GM19467 (cell line): ENCODE data around the gene STAP2.
A peak's percentile ranks its signal among the peaks of the same experiment; 100 is the strongest.

ENCODE experiments used
- ATAC-seq: cut with Tn5 transposase; IDR thresholded peaks from one replicate; pipeline ENCODE4 v1.9.1; 2021; ENCODE audit warnings: mild to moderate bottlenecking, moderate library complexity; ENCODE audit not compliant: unreplicated experiment

The STAP2 gene

DNA sequence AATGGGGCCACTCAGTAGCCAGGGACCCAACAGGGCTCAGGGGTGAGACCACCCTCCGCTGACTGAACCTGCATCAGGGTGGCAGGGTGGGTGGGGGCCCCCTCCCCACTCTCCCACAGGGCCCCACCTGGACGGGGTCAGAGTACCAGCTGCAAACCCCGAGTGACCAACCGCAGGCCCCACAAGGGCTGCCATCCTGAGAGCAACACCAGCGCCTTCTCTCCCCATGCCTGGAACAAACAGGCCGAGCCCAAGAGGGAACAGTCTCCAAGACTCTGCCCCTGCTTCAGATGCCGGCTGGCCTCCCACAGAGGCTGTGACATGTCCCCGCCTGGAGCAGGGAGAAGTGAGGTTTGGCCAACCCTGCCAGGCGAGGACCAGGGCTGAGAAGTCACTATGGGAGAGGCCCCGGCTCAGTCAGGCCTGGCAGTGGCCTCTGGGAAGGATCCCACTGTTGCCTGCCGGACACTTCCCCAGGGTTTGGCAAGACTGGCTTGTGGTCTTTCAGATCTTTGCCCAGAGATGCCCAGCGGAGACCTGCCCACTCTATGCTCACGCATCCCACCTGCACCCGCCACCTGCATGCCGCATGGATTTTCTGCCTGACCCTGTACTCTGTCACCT, 31.9 kb upstream of the STAP2 start:
- ATAC-seq, result no peak

DNA sequence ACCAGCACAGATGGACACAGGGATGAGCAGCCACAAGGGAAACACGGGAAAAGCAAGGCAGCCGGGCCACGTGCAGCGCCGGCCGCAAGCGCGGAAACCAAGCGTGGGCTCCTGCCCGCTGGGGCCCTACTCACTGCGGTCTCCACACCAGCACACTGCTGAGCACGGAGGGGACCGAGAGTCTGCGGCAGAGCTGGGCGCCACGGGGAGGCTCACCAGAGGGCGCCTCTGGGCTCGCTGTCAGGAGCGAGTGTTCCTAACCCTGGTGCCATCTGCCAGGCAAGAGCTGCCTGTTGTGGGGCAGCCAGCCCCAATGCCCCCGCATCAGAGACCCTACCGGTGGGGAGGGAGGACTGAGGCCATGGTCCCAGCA, 31.2 kb upstream of the STAP2 start:
- ATAC-seq, result no peak

DNA sequence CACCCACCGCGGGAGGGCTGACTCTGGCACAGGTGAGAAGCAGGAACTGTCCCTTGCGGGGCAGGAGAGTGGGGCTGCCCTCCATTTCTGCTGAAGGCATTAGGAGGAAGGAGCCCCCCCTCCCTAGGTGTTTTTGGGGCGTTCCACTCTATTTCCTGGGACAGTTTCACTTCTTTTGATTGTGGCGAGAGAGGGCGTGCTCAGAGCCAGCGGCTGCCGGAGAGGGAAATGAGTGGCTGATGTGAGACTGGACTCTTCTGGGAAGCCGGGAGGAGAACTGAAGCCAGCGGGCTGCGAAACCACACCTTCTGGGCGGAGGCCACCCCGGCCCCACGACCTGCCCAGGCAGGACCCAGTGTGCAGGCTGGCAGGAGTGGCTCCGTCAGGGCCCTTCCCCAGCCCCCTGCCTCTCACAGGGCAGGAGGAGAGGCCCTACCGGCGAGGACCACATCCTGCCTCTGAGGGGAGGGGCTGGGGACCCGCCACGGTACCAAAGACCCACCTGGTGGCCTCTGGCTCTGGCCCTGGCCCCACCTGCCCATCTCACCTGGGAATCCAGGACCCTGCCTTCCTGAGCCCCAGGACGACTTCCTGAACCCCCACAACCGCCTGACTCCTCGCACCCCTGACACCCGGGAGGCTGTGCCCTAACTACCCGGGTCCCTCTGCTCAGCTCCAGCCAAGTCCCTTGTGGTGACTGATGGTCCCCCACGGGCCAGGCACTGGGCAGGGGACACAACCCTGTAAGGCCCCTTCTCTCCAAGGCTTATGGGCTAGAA, 30.7 kb upstream of the STAP2 start:
- ATAC-seq, result peak; percentile 50

DNA sequence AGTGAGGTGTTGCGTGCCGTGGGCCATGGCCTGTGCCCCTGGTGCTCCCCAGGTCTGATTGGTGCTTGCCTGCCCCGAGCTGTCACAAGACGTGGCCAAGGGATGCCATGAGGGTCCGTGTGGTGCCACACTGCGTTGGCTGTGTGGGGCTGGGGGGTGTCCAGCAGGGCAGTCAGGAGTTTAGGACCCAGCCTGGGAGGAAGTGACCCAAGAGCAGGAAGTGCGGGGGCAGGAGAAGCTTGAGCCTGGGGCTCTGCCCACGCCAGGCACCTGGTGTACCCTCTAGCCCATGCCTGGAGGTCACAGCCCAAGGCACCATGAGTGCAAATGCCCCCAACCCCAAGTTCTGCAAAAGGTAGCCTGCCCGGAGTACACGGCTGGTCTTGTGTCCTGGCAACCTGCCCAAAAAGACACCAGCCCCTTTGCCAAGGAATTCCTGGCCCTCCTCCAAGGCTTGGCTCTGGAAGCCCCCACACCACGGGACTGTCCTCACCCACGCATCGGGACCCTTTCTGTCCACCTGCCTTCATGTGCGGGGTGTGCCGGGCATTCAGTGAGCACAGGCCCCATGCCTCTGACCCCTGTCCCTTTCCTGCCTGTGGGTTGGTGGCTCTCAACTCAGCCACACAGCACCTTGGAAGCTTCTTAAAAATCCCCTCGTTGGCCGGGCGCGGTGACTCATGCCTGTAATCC, 29.6 kb upstream of the STAP2 start:
- ATAC-seq, result no peak

DNA sequence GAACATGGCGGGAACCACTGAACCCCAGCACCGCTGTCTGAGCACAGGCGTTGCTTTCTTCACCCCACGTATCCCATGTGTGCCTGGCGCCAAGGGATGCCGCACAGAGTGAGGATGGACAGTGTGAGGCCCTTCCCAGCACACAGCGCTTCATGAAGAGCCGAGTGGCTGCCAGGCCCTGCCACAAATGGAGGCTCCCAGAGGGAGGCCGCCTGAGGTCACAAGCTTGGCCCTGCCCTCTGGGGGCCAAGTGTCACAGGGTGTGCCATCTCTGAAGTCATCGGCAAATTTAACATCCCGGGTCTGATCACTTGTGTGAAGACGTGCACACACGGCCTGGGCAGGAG, 29.1 kb upstream of the STAP2 start:
- ATAC-seq, result no peak

DNA sequence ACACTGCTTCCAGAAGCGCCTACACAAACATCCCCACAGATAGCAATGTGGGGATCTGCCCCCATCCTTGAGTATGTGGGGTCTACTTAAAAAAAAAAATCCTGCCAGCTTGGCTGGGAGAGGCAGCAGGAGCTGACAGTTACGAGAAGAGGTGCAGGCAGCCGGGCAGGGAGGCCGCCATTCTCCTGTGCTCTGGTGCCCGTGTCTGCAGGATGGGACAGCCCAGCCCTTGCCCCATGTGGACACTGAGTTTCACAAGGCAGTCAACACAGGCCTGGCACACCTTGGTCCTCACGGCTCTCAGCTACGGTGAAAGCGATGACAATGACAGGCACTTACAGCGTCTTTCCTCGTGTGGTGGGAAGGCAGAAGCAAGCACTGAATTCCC, 28.7 kb upstream of the STAP2 start:
- no peak for ATAC-seq

DNA sequence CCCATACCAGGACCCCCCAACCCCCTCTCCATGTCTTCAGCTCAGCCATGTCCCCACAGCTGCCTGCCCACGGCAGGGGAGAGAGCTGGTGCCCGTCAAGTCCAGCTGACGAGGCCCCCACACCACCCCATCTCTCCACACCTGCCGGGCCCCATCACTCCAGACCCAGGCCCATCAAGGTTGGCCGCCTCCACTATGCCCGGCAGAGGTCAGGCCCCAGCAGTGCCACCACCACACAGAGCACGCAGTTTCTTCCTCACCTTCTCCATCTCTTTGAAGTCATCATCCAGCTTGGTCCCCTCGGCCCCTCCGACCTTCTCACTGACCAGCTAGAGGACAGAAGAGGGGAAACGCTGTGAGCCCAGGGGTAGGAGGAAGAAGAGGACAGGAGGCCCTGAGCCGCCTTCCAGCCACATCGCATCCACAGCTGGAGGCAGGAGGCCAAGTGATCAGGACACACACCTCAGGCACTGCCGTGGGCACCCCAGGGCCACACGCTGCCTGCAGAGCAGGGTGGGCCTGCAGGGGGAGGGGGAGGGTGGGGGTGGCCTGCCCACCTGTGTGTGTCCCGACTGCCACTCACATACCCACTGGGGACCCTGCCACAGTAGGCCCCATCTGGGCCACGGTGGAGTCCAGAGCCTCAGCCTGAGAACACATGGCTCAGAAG, 28.2 kb upstream of the STAP2 start:
- no peak for ATAC-seq

DNA sequence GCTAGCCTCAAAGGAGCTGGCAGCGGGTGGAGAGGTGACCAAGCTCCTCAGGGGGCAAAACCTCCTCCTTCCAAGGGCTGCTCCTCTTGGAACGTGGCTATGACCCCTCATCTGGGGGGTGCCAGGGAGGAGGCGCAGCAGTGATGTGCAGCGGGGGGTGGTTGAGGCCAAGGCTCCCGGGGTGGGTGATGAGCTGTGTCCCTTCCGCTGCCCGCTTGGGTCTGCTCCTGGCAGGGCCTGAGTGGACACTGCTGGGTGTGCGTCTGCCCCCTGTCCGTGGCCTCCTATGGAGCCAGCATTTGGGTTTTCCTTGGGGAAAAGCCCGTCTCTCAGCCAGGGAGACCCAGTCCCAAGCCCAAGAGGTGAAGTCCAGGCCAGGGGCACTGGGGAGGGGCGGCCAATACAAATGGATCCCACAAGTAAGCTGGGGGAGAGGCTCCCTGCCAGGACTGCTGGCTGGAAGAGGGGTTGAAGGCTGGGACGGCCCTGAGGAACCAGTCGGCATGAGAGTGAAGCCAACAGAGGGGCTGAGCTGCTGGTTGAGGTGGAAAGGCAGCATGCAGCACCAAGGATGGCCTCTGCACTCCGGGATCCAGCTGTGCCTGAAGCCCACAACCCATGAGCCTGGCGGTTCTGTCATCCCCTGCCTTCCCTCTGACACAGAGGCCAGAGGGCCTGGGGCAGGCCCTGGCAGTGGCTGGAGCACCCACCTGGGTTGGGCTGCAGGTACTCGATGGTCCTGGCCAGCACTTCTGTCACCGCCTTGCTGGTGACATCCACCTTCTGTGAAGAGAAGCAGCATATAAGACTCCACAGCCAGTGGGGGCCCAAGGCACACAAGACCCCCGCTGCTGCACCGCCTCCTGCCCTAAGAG, 27.4 kb upstream of the STAP2 start:
- ATAC-seq, result no peak

DNA sequence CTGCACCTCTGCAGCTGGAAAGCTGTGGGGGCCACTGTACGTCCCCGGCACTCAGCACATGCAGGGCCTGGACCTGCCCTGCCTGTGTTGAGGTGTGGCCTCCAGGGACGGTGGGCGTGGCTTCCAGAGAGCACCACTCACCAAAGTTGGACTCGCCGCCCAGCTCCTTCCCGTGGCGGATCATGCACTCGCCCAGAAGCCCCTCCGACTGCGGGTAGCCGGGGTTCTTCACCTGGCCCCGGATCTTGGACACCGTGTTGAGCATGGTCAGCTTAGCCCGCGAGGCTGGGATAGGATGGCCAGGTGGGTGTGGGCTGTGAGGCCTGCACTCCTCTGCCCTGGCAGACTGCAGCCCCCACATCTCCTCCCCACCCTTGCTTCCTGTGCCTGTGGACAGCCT, 26.7 kb upstream of the STAP2 start:
- no peak for ATAC-seq

DNA sequence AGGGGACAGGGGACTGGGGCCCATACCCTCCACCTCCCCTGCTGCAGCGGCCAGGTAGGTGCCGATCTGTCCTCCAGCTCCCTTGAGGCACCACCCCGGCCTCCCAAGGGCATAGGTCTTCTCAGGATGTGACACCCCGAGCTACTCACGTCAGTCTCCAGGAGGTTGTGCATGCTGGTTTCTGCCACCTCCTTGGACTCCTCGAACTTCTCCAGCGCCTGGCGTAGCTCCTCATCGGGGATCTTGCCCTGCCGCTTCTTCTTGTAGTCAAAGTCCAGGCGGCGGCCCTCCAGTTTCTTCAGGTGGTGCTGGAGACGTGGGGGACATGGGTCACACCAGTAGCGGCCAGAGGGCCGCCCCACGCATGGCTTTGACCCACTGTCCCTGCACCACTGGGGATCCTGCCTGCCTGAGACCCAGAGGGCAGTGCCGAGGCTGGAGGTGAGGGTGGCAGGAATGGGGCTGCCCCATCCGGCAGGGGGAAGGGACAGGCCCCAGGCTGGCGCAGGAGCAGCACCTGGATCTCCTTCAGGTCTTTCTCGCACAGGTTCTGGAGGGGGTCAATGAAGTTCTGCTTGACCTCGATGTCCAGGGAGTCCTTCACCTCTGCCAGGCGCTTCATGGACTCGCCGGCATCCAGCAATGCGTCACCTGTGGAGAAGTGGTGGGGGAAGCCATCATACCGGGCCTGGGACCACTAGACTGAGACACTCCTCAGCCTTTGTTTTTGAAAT, 25.1 kb upstream of the STAP2 start:
- ATAC-seq, result no peak

DNA sequence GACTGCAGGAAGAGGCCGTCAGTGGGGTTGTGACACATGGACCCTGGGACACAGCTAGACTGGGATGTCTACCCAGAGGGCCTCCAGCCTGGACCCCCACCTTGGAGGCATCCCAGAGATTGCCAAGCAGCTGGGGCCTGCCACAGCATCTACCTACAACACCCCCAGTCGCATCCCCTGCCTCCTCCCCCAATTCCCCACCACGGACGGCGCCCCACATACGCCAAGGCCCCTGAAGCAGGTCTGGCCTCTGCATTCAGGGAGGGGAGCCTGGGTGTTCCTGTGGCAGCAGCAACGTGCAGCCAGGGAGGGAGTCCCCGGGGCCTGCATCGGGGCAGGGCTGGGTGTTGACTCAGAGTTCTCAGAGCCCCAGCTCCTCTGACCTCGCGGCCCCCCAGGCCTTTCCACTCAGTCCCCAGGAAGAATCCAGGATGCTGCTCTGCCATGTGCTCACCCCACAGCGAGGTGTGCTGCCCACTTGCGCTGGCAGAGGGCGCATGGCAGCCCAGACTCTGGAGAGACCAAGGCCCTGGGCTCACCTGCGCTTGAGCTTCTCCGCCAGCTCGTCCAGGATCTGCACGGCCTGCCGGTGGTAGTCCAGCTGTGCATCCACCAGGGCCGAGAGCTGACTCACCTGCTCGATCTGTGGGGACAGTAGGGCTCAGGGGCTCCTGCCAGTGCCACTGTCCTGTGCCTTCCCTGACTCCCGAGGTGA, 24.4 kb upstream of the STAP2 start:
- ATAC-seq, result no peak

DNA sequence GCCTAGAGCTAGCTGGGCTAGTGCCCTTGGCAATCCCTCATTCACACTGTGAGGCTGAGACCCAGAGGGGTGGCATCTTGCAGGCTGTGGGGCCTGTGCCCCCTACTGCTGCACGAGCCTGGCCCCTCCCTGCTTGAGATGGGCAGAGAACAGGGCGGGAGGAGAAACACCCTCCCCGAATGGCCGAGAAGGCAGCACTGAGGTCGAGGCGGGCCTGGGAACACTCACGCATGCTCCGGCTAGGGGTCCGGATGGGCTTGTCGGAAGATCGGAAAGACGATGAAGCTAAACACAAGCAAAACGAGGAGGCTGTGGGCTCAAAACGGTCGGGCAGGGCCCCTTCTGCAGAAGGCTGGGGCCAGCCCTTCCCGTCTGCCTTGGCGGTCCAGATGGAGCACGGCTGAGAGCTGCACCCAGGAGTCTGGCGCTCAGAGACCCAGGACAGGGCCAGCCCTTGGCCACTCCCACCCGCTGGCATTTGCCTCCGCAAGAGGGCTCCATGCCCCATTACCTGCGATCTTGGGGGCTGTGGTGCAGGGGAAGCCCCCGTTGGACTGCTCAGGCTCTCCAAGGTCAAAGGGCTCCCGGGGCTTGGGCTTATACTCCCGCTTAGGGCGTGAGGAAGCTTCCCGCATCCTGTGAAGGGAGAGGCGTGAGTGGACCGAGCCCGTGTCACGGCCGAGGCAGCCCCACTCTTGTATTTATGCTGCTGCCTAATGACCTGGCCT, 23.6 kb upstream of the STAP2 start:
- no peak for ATAC-seq

DNA sequence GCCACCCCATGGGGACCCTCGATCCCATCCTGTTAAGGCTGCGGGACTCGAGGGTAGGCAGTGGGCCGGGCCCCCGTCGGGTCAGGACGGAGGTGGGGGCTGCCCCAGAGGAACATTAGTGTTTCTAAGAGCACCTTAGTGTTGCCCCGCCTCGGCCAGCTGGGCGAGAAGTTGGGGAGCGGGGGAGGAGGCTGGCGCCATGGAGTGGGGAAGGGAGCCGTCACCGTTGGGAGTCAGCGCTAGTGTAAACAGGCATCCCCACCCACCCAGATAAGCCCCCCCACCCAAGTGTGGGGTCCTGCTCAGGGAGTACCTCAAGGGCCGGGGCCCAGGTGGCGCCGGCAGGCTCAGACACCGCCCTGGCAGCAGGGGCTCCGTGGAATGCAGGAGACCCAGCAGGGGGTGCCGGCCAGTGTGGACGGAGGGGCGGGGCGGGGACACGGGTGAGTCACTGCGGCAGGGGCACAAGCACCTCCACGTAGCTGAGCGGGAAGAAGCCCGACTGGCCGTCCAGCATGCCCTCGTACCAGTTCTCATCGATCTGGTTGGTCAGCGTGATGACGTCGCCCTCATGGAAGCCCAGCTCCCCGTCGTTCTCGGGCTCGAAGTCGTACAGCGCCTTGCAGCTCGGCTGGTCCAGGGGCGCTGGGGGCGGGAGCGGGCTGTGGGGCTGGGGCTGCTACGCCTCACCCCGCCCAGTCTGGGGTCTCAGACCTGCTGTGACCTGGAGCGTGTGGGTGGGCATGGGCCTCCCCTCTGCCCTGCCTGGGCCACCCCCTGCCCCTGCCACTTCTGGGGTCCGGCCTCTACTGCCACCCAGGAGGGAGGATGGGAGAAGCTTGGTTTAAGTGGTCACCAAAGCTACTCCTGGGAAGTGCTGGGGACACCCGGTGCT, 22.8 kb upstream of the STAP2 start:
- ATAC-seq, result no peak

DNA sequence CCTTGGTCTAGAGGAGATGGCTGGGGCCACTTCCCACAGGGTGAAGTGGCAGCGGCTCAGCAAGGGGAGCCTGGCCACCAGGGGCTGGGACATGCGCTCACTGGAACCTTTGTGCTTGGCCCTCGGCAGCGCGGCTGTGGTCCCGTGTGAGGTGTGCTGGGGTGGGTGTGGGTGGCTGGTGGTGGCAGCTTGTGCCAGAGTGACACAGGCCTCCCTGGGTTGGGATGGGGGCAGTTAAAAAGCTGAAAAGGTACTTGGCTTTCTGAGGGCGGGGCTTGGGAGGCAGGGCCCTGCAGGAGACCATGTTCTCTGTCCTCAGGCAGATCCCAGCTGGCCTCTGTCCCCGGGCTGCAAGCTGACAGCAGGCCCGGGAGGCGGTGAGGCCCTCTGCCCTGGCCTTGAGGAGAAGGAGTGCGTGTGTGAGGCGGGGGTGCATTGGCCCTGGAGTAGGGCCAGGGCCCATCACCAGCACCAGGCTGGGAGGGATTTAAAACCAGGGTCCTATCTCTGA, 22.1 kb upstream of the STAP2 start:
- no peak for ATAC-seq

DNA sequence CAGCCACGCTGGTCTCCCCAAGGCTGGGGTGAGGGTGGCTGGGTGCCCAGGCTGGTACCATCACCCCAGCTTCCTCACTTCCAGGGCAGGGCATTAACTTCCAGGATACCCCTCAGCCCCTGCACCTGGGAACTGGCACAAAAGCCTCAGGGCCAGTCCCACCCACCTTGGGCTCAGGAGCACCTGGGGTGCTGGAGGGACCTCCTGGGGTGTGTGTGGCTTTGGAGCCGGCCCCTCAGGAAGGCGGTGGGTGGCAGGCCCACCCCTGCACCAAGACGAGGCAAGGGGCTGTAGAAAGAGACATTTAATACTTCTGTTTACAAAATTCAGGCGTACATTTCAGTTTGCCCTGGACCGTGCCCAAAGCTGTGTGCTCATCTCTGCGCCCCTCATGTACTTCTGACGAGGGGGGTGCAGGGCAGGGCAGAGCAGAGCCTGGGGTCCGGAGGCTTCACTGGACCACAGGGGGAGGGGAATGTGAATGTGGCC, 21.5 kb upstream of the STAP2 start:
- ATAC-seq, result no peak

DNA sequence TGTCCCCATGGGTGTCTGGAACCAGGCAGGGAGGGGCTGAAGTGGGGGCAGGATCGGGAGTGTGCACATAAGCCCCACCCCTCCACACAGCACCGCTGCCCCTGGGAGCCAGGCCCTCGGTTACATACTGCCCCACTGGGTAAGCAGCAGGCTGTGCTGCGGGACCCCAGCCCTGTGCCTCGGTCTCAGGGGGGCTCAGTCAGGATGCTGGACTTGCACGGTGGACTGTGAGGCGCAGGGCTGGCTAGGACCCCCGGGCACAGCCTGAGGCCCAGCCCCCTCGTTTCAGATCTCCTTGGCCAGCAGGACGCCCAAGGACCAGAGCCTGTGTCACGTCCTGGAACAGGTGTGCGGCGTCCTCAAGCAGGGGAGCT, 21.0 kb upstream of the STAP2 start:
- ATAC-seq, result no peak
